ENCODE measurements around the gene ZNF383.
"Not testable (repeated sequence)": the region's sequence is repeated elsewhere in the genome, so short reads cannot be mapped to it uniquely, and the experiment has no call there.

Gene ZNF383

GRCh38 chr19:37217775-37218591 is at the start of gene ZNF383:
TSS of gene ZNF383 (plus strand) at chr19:37218214. CDS start at chr19:37230454, 12,240 bp downstream.
- peak; percentile 84 for DNase-seq

- DNase-seq, result peak; percentile 90
Measured at GRCh38 chr19:37172368-37173366, 45.3 kb upstream of the ZNF383 start, which contains the start of gene ZNF585A. TSS of gene ZNF585A (minus strand) at chr19:37172695. CDS start at chr19:37169910, 2,785 bp downstream.

- not testable (repeated sequence) for DNase-seq
Measured at GRCh38 chr19:37186071-37186470, 31.9 kb upstream of the ZNF383 start.

- DNase-seq, result not testable (repeated sequence)
Measured at GRCh38 chr19:37195248-37195647, 22.8 kb upstream of the ZNF383 start.

- not testable (repeated sequence) for DNase-seq
Measured at GRCh38 chr19:37197115-37197514, 20.9 kb upstream of the ZNF383 start.

- no peak for DNase-seq
Measured at GRCh38 chr19:37197768-37198167, 20.2 kb upstream of the ZNF383 start.

GRCh38 chr19:37217480-37217774 is 587 bp upstream of the ZNF383 start:
- no peak for DNase-seq

- no peak for DNase-seq
Measured at GRCh38 chr19:37218592-37218935, 550 bp downstream of the ZNF383 start.

- DNase-seq, result no peak
Measured at GRCh38 chr19:37220383-37220782, 2.4 kb downstream of the ZNF383 start.

GRCh38 chr19:37221136-37221535 is 3.1 kb downstream of the ZNF383 start:
- no peak for DNase-seq

GRCh38 chr19:37226248-37226647 is 8.2 kb downstream of the ZNF383 start:
- no peak for DNase-seq

GRCh38 chr19:37227996-37228395 is 10.0 kb downstream of the ZNF383 start:
- DNase-seq, result no peak

GRCh38 chr19:37243206-37243632 is 25.2 kb downstream of the ZNF383 start:
- no peak for DNase-seq

GRCh38 chr19:37251308-37252229 is 33.6 kb downstream of the ZNF383 start:
- no peak for DNase-seq

- DNase-seq, result not testable (repeated sequence)
Measured at GRCh38 chr19:37263028-37263427, 45.0 kb downstream of the ZNF383 start.

GRCh38 chr19:37267005-37267404 is 49.0 kb downstream of the ZNF383 start:
- DNase-seq, result not testable (repeated sequence)

- DNase-seq, result not testable (repeated sequence)
Measured at GRCh38 chr19:37267755-37268154, 49.7 kb downstream of the ZNF383 start.

- DNase-seq, result not testable (repeated sequence)
Measured at GRCh38 chr19:37280656-37281055, 62.6 kb downstream of the ZNF383 start.

- DNase-seq, result not testable (repeated sequence)
Measured at GRCh38 chr19:37284020-37284419, 66.0 kb downstream of the ZNF383 start.

- not testable (repeated sequence) for DNase-seq
Measured at GRCh38 chr19:37289229-37289628, 71.2 kb downstream of the ZNF383 start.

- DNase-seq, result not testable (repeated sequence)
Measured at GRCh38 chr19:37292998-37293939, 75.3 kb downstream of the ZNF383 start.

Measured in GDM1 (cell line).